M059J (cell line): ENCODE results near the gene RPUSD1. TPM values are rescaled to one million over a fixed set of nuclear protein-coding genes. Genes with fewer than 3 reads are reported as not detected.
A peak's percentile ranks its signal among the peaks of the same experiment; 100 is the strongest.

Experiments
- DNase-seq: peaks from one replicate; pipeline ENCODE4 v3.0.0-alpha.2; 2012; ENCODE audit warnings: low read depth
- total RNA-seq: library from RNA; depleted of rRNA; stranded (reverse); fragments of >200 nt; shearing (Covaris generic); gene quantifications from 2 replicates; pipeline ENCODE4 v1.2.3, GENCODE V29; 2014

Gene RPUSD1
- total RNA-seq, 1 experiment from 2014 or later: 47.7 TPM

- peak; percentile 30 for DNase-seq
These were observed 11.1 kb upstream of the RPUSD1 start for GRCh38 chr16:799111-799947.

DNA sequence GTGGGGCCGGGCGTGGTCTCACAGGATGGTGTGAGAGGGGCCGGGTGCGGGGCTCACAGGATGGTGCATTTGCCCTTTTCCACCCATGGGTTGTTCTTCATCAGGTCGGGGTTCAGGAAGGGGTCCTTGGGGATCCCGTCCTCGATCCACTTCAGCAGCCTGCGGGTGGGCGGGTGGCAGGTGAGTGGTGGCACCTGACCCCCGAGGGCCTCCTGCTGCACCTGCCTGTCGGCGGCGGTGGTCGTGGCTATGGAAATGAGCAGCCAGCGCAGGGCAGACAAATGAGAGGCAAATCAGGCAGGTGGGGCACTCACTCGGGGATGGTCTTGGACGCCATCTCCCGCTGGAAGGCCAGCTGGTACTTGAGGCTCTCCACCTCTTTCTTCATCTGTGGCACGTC is 10.5 kb upstream of the RPUSD1 start:
- DNase-seq: no peak

DNA sequence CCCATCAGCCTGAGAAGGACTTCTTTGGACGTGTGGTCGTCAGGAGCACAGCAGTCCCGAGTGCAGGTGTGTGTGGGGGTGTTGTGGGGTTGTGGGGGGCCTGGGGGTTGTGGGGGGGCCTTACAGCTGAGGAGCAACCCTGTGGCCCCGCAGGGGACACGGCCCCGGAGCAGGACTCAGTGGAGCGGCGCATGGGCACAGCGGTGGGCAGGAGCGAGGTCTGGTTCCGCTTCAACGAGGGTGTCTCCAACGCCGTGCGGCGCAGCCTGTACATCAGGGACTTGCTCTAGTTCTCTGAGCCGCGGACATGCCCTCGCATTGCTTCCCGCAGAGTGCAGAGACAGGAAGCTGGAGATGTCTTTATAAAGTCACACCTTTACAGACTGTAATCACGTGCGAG is 9.5 kb upstream of the RPUSD1 start:
- no peak for DNase-seq

DNA sequence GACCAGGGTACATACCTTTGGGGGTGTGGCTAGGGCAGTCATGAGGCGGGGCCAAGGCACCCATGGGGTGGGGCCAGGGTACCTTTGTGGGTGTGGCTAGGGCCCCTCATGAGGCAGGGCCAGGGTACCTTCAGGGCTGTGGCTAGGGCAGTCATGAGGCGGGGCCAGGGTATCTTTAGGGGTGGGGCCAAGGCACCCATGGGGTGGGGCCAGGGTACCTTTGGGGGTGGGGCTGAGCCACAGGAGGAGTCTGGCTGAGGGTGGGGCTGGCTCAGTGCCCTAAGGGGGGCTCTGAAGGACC is 8.9 kb upstream of the RPUSD1 start:
- DNase-seq: no peak

DNA sequence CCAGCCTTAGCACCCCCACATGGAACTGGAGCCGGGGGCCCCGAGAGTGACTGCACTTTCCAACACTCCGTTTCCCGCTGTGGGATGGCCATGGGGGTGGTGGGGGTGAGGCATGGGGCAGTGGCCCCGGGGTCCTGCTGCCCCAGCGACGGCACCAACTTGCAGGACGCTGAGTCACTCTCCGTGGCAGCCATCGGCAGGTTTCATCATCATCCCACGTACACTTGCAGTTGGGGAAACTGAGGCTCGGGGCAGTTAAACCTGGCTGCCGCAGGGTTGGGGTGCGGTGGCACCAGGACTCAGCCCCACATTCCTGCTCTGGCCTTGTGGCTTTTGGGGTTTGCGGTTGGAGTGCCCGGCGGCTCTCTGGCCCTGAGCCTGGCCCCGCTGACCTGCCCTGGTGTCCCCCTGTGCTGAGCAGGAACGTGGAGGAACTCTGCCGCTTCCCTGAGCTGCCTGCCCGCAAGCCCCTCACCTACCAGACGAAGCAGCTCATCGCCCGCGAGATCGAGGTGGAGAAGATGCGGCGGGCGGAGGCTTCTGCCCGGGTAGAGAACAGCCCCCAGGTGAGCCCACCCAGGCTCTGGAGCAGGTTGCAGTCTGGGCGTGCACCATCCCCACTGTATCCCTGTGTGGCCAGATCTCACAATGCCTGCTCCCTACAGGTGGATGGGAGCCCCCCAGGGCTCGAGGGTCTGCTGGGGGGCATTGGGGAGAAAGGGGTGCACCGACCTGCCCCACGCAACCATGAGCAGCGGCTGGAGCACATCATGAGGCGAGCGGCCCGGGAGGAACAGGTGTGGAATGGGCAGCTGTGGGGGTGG is 8.3 kb upstream of the RPUSD1 start:
- no peak for DNase-seq

DNA sequence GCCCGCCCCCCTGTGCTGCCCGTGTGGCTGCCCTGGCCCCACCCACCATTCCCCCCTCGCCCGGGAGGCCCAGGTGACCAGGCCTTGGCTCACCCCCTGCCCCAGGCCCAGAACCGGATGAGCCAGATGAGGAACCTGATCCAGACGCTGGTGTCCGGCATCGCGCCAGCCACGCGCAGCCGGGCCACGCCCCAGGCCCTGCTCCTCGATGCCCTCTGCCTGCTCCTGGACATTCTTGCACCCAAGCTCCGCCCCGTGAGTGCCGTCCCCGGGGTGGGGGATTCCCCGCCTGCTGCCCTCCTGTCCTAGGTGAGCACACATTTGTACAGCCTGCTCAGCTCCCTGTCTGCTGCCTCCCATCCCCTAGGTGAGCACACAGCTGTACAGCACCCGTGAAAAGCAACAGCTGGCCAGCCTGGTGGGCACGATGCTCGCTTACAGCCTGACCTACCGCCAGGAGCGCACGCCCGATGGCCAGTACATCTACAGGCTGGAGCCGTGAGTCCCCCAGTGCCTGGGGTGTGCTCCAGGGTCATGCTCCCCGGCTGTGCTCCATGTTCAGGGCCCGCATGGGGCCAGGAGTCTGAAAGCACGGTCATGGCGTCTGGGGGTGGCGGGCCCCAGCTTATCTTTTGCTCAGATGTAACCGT is 7.5 kb upstream of the RPUSD1 start:
- no peak for DNase-seq

- no peak for DNase-seq
These were observed 6.8 kb upstream of the RPUSD1 start for GRCh38 chr16:794853-795466.

- no peak for DNase-seq
These were observed 6.1 kb upstream of the RPUSD1 start for GRCh38 chr16:794091-794822.

DNA sequence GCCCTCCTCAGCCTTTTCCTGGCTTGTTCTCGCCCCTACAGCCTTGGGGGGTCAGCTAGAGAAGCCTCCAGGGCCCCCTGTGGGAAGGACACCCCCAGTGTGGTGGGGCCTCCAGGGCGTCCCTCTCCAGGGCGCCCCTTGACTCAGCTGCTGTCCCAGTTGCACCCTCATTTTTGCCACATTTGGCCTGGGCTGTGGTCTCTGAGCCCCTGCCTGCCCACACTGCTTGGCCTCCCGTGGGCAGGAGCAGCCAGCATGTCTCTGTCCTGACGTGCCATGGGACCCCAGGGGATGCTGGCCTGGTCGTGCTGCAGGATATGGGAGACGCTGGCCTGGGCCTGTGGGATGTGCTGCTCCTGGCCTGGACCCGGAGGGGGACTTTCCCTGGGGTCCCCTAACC is 5.2 kb upstream of the RPUSD1 start:
- no peak for DNase-seq

GRCh38 chr16:792221-792995 is 4.2 kb upstream of the RPUSD1 start:
- DNase-seq: no peak

- no peak for DNase-seq
These were observed 3.0 kb upstream of the RPUSD1 start for GRCh38 chr16:791131-791530.

DNA sequence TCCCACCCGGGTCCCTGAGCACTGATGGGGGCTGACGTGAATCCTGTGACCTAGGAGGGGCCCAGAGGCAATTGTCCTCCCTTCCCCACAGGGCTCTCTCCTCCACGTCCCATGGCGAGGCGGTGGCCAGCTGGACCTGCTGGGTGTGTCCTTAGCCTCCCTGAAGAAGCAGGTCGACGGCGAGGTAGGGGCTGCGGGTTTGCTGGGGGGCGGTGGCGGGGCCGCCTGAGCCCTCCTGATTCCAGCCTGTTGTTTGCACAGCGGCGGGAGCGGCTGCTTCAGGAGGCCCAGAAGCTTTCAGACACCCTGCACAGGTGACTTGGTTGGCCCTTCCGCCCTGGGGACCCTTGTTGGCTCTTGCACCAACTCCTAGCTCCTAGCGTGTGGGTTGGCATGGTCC is 1.9 kb upstream of the RPUSD1 start:
- no peak for DNase-seq

DNA sequence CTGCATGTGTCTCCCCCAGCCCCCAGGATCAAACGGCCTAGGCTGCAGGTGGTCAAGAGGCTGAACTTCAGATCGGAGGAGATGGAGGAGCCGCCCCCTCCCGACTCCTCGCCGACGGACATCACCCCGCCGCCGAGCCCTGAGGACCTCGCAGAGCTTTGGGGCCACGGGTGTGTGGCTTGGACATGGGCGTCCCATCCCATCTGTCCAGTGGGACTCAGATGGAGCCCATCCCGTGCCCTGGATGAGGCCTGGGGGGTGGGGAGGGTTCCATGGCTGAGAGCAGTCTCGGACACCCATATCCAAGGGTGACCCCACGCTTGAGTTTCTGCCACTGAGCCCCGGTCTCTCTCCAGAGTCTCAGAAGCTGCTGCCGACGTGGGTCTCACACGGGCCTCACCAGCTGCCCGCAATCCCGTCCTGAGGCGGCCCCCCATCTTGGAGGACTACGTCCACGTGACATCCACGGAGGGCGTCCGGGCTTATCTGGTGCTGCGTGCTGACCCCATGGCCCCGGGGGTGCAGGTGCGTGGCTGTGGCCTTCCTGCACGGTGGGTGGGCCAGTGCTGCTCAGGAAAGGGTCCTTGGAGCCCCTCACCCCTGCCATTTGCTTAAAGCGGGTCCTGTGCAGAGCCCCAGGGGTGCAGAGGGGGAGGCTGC is 1.1 kb upstream of the RPUSD1 start:
- DNase-seq: no peak

DNA sequence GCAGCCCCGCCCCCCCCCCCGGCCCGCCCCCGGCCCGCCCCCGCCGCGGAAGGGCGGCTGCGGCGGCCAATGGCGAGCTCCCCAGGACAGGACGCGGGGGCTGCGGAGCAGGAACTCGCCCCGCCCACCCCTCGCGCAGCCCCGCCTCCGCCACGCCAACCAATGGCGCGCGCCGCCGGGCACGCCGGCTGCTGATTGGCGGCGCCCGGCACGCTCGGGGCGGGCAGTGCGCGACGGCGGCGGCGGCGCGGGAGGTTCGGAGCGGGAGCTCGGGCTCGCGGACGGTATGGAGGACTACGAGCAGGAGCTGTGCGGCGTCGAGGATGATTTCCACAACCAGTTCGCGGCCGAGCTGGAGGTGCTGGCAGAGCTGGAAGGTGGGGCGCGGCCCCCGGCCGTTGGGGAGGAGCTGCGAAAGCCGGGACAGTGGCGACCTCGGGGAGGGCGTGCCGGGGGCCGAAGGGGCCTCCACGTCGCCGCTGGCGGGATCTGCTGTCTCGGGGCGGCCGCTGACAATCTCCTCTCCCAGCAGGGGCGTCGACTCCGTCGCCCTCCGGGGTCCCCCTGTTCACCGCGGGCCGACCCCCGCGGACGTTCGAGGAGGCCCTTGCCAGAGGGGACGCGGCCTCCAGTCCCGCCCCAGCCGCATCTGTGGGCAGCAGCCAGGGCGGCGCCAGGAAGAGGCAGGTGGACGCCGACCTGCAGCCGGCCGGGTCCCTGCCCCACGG is 382 bp upstream of the RPUSD1 start, which contains the start of gene CHTF18:
CHTF18 (plus strand) TSS at position 222 of the 728 bp plus-strand sequence; CDS start at position 287, 65 bp downstream.
- DNase-seq: peak; percentile 84

- no peak for DNase-seq
These were observed 737 bp downstream of the RPUSD1 start for GRCh38 chr16:787321-787966.

DNA sequence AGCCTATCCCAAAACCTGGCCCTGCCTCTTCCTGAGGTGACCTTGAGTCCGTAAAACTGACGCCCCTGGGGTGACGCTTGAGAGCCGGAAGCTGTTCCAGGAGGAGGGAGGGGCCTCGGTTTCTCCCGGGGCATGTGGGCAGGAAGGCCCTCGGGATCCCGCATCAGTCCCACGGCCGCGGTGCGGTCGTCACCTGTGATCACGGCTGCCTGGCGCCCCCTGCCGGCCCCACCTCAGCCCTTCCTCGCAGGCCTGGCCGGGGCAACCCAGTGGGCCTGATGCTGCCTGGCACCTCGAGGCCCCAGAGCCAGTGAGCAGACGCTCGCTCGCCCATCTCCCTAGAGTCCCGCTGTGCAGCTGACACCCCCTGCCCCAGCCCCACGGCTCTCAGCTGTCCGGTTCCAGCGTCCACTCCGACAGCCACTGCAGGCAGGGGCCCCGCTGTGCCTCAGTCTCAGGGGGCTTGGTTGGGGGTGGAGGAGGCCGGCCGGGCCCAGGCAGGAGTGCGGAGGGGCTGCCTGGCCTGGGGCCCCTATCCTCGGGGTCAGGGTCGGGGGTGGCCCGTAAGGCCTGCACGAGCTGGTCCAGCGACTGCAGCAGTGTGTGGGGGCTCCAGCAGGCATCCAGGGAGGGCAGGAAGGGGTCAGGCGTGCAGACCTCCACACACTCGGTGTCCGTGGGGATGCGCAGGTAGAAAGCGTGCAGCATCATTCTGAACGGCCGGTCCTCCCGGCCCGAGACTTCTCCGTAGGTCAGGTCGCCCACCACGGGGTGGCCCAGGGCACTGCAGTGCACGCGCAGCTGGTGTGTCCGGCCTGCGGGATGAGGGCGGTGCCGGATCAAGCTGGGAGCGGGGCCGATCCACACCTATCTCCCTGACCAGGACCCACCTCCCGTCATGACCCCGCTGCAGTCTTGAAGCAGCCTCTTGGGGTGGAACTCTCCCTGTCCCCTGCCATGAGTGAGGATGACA is 2.3 kb downstream of the RPUSD1 start:
- DNase-seq: no peak

GRCh38 chr16:784431-784830 is 3.8 kb downstream of the RPUSD1 start:
- no peak for DNase-seq
